Fibroblast of gingiva (primary cell): ENCODE data around the gene ZNF317.
"Not testable (repeated sequence)": the region's sequence is repeated elsewhere in the genome, so short reads cannot be mapped to it uniquely, and the experiment has no call there.

ENCODE experiments used
- DNase-seq: peaks from one replicate; pipeline ENCODE4 v3.0.0-alpha.2; 2011; ENCODE audit warnings: low read depth

Gene ZNF317

GRCh38 chr19:9175326-9175725 lies 35.1 kb downstream of the ZNF317 start:
- DNase-seq = no peak

DNA sequence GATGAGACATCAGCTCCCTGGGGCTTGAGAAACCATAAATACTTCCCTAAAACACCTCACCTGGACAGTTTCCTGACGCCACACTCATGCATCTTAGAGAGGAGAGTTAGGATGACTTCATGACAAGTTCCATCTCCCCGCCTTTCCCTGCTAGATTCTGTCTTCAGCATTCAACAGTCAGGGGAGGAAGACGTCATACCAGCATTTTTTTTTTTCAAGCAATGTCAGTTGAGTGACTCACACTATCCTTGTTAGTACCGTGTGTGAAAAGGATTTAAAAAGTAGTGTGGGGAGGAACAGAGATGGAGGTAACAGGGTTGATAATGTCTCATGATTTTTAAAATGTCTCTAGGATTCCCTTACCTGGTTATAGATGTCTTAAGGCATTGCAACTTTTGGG lies 38.7 kb downstream of the ZNF317 start, which contains the start of gene OR7D2:
TSS of gene OR7D2 (plus strand) at position 79 of the 400 bp plus-strand sequence. CDS start 6,803 bp downstream, outside the sequence.
- DNase-seq = no peak

GRCh38 chr19:9183000-9183399 lies 42.8 kb downstream of the ZNF317 start:
- no peak for DNase-seq

- no peak for DNase-seq
Observed at GRCh38 chr19:9187191-9187590, 47.0 kb downstream of the ZNF317 start.

- no peak for DNase-seq
Observed at GRCh38 chr19:9189535-9189934, 49.3 kb downstream of the ZNF317 start.

DNA sequence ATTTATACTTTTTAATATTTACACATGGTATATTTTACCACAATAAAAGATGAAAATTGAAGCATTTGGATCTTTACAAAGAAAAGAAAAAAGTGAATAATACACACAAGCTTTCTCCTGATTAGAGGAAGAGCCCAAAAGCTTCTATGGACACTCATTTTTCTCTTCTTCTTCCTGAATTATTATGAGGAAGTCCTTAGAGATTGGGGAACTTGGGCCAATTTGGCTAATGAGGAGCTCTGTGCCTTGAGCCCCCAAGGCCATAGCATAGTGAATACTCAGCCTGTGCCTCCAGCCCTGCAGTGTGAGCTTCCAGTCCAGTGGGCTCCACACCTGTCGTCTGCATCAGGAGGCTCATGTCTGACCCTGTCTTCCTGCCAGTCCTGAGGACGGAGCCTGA lies 57.8 kb downstream of the ZNF317 start:
- DNase-seq = not testable (repeated sequence)

GRCh38 chr19:9205501-9206113 lies 65.4 kb downstream of the ZNF317 start:
- DNase-seq = peak; percentile 37
